ENCODE results near the gene PNMA1.
A peak's percentile ranks its signal among the peaks of the same experiment; 100 is the strongest.

The PNMA1 gene

DNA sequence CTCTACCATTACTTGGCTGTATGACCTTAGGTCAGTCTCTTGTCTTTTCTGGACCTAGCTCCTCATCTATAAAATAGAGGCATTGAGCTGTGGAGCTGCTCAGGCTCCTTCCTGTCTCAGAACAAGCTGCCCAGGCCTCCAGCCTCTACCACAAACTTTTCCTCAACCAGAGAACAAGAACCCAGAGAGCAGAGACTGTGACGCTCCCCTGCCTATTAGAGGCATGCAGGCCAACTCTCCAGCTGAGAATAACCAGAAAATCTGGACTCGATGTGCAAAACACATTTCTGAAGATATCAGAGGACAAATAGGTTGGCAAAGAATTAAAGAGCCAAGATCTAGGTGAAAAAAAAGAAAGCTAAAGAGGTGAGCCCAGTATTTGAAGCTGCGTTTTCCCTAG, 17.8 kb upstream of the PNMA1 start:
- no peak for FAIRE-seq

DNA sequence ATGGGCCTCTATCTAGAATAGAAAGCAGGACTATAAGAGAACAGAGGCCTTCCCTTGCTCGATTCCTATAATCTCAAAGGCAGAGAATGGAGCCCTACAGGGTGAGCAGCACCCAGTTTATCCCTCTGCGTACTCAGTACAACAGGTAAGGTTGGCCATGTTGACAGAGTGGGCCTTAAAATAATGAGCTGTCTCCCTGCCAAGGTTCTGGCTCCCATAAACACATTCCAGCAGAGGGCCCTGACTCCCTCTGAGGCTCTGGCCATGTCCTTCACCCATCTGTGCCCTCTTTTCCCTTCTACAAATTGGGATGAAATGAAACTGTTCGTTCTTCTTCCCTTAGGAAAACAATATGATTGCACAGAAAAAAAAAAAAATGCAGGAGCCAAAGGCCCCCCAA, 16.9 kb upstream of the PNMA1 start:
- no peak for FAIRE-seq

DNA sequence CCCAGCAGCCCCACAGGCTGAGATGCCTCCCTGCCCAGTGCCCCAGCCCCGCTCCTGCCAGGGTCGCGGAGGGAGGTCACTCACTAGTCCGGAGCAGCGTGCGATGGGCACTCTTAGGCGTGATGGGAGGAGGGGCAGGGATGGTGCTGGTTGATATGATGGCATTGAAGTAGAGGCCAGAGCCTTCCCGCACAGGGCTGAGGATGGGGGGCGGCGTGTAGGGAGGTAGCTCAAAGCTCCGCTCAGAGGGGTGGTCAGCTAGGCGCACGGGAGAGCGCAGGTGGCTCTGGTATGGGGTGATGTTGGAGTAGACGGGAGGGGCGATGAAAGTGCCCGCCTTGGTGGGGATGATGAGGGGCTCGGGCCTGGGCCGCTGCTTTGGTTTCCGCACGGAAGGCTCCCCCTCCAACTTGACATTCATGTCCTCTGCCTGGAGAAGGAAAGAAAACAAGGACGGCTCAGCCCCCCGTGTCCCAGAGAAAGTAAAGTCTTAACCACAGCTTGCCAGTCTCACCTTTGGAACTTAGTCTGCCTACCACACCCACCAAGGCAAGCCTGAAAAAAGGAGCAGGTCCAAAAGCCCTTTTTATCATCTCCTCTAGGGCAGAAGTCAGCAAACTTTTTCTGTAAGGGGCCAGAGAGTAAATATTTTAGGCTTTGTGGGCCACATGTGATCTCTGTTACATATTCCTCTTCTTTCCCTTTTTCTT, 15.5 kb upstream of the PNMA1 start:
- no peak for FAIRE-seq

DNA sequence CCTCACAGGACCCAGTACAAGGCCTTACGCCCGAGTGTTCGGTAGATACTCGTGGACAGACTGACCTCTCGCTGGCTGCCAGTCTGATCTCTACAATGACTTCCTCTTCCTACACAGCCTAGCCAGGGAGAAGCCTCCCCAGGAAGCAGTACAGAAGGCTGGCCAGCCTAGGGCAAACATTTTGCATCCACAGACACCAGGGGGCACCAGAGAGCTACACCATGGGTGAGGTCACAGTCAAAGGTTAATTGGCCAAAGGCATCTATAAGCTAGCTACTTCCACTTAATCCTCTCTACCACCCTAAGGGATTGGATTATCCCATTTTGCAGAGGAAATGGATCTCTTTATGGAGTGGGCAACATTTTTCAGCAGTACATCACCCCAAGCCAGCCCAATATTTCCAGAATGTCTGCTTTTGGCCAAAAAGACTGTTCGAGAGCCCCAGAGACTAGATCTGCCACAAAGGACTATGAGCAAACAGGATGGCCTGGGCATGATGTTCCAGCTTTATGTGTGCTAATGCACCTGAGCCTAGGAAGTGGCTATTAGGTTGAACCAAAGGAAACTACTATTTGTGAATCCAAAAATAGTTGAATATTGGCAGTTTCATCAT, 14.6 kb upstream of the PNMA1 start:
- FAIRE-seq, result no peak

DNA sequence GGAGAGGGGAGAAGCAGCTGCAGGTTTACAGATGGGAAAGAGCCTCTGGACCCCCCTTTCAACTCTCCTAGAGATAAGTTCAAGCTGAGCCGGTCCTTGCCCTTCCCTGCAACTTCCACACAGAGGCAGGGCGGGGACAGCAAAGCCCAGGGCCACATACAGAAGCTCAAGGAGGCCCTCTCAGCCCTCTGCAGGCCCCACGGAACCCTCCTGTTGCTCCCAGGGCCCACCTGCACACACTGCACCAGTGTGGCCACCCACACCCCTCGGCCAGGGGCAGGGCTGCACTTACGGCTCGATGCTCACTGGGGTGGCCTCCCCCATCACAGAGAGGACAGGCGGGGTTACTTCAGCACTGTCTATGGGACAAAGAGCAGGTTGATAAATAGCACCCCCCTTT, 13.0 kb upstream of the PNMA1 start:
- FAIRE-seq, result no peak

DNA sequence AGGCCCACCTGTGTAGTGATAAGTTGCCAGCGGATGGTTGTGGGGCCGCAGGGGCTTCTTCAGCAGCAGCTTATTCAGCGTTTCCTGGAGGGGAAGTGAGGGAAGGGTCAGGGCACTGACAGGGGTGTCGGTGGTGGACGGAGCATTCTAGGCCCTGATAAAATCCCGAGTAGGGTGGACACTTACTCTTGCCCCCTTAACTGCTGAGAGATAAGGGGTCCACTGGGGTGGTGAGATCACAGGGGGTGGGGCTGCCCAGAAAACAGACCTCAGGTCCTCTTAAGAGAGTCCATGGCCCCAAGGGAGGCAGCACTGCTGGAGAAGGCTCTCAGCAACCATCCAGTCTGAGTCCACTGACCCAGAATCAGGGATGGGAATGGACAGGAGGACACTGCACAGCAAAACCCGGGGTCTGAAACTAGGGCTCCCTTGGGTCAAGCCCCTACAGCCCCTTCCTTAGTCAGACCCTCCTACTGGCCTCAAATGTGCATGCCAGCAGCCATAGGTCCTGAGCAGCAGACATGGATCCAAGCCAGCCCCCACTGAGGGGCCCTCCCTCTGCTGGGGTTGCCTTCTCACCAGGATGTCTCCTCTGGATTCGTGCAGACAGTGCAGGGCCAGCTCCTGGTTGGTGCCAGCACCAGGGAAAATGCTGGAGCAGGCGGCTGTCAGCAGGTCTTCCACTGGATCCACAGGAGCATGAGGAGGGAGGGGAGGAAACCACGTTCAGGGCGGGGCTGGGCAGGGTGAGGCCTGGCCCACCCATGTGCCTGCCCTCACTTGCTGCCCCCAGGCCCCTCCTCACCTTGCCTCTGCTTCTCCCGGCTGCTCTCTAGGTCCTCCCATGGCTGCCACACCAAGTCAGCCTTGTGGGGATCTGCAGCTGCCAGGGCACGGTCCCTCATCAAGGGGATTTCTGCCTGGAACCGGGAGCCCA, 12.1 kb upstream of the PNMA1 start:
- no peak for FAIRE-seq

DNA sequence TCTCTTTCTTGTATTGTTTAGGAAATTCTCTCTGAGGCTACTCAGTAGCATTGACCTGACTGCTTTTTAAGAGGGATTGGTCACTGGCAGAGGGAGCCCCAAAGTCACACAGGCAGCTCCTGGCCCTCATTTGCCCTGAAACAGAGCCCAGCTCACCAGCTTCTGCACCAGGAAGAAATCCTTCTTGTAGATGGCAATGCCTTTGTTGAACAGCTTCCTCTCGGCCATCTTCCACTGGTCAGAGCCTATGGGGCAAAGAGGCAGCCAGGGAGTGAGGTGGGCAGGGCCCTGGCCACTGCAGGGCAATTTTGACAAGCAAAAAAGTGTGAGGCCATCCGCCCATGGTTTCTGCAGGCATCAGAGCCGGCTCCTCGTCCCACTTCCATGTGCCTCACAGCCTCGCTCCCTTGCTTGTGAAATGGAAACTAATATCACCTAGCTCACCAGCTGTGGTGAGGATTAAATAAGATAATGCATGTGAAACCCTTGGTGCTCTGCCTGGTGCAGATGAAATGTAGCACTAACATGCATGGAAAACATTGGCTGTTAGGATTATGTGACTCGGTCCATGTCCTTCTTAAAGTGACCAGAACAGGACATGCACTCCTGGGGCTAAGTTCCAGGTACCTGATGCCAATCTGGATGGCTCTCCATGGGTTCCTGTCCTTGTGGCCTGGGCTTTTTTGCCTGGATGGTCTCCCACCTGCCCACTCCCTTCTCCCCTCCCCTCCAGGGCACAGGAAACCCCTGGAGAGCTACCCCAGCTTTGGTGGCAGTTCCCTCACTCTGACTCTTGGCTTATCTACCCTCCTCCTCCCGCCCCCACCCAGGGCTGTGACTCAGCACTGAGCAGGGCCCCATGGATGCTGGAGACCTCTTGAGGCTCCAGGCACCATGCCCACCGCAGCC, 11.2 kb upstream of the PNMA1 start:
- FAIRE-seq, result no peak

DNA sequence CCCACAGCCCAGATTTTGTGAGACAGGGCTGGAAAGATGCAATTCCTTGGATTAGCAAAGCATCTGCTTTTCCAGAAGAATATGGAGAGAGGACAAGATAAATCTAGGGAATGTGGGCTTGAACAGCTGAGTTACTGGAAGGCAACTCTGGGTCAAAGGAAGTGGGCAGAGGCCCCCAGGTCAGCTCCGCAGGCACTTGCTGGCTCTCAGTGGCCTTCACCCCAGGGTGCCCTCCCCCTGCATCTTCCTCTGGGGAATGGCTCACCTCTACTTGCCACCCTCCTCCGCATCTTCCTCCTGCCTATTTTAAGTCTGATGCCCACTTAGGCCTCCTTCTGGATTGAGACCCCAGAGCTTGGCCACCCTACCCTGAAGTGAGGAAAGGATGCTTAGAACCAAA, 10.5 kb upstream of the PNMA1 start:
- FAIRE-seq, result no peak

DNA sequence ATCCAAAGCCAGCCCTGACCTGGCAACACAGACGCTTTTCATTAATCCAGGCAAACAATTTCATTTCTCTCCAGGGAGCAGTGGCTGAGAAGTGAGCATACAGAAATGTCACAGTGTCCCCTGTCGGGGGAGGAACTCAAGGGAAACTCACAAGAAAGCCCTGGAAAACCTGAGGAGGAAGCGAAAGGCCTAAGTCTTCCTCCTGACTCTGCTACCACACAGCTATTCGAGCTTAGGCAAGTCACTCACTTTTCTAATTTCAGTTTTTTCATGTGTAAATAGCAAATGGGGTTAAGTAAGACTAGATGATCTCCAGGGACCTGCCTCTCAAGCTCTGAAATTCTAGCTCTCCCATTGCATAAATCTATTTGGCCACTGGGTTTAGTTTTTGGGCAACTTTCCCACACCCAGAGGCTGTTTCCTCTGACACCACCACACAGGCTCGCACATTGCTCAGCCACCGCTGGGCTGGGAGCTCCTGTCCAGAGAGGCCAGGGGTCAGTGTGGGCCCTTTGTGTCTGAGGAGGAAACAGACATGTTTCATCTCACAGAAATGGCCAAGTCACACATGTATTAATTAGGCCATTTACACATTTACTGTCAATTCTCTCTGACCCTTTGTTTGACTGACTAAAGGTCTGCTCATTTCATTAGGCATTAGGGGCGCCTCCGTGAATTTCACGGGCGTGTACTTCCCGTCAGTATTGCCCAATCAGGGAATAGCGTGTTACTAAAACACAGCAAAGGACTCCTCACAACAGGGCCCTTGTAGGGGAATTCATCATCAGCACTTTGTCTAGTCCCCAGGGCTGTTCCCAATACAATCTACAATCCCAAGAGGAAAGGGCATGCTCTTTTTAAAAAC, 9.8 kb upstream of the PNMA1 start:
- peak; percentile 66 for FAIRE-seq

DNA sequence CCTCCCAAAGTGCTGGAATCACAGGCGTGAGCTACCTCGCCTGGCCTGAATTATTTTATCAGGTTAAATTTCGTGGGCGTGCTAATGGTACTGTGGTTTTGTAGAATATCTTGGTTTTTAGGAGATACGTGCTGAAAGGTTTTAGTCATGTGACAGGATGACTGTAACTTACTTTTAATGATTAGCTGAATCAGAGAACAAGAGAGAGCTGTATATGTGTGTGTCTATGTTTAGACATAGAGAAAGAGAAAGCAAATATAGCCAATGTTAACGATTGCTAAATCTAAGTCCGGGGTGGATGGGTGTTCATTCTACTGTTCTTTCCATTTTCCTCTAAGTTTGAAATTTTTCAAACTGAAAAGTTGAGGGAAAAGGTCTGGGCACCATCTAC, 9.2 kb upstream of the PNMA1 start:
- FAIRE-seq, result no peak

DNA sequence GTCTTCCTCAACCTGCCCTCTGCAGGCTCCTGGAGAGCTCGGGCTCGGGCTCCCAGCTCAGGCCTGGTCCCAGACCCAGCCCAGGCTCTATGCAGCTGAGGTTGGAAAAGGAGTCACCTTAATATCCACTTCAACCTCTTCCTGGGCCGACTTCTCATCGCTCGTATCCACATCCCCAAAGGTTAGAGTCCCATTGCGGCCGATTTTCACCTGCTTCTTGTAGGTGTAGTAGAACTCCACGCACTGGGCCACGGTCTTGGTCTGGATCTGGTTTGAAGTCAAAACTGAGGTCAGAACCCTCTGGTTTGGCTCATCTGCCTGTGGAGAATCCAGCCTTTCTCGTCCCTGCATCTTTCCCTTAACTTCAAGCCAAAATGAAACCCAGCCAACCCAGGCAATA, 8.4 kb upstream of the PNMA1 start:
- FAIRE-seq, result no peak

DNA sequence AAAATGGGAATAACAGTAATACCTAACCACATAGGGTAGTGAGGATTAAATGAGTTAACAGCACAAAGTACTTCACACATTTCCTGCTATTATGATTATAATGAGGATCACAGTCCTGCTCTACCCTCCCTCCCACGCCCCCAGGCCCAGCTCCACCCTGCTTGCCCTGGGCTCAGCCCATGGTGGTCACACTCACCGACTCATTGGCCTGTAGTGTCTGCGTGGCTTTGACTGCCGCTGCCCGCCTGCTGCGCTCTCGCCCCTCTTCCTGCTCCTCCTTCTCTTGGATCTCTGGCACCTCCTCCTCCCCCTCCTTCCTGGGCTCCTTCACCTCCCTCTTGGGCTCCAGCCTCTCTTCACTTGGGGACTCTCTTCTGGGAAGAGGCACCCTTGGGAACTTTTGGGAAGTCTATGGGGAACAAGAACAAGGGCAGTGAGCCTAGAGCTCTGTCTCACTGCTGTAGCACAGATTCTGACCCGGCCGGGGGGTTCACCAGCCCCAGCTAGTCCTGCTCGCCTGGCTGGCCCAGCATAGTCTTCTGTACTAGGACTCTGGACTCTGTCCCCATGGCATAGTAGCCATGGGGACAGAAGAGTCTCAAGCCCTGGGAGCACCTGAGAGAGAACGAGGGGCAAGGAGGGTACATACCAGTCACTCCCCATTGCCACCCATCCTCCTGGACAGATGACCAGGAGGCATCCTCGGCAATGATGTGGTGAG, 7.1 kb upstream of the PNMA1 start:
- no peak for FAIRE-seq

DNA sequence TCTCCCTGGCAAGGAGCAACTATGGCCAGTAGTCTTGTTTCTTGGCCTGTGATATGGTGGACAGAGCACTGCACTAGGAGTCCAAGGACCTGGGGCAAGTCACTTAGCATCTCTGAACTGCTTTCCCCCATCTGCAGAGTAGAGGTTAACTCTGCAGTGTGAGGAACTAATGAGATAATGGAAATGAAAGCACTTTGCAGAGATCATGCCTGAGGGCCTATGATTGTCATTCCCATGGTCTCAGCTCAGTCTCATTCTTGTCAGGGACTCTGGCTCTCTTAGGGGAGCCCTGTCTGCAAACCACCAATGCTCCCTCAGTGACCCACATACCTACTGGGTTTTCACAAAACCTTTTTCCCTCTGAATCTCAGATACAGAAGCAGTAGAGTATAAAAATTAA, 6.5 kb upstream of the PNMA1 start:
- FAIRE-seq, result no peak

DNA sequence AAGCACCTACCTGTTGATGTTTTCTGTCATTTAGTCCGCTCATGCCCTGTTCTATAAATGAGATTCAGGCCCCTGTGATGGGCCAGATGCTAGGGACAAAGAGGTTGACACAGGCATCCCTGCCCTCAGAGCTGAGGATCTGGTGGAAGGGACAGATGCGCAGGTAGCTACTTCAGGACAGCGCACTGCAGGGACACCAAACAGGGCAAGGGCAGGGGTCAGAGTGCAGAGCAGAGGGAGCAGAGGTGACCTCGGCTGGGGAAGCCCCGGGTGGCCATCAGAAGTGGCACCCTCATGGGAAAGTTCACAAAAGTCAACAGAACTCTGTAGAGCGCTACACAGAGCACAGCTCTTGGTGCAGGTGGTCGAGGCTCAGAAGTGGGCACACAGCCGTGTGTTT, 5.6 kb upstream of the PNMA1 start:
- no peak for FAIRE-seq

DNA sequence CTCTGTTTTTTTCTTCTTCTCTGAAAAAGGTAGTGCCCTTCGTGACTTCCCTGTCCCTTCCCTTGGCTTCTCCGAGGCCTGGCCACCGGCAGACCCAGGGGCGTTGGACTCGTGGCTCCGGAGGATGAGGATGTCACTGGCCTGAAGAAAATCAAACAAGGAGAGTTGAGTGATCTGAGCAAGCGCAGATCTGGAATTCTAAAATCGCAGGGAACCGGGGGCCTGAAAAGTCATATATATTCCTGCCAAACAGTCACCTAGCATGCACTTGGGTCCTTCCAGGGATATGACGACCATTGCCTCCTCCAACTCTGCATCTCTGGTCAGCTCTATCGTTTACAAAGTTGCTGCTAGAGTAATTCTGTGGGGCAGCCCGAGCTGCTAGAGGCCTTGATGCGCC, 5.2 kb upstream of the PNMA1 start:
- FAIRE-seq, result no peak

DNA sequence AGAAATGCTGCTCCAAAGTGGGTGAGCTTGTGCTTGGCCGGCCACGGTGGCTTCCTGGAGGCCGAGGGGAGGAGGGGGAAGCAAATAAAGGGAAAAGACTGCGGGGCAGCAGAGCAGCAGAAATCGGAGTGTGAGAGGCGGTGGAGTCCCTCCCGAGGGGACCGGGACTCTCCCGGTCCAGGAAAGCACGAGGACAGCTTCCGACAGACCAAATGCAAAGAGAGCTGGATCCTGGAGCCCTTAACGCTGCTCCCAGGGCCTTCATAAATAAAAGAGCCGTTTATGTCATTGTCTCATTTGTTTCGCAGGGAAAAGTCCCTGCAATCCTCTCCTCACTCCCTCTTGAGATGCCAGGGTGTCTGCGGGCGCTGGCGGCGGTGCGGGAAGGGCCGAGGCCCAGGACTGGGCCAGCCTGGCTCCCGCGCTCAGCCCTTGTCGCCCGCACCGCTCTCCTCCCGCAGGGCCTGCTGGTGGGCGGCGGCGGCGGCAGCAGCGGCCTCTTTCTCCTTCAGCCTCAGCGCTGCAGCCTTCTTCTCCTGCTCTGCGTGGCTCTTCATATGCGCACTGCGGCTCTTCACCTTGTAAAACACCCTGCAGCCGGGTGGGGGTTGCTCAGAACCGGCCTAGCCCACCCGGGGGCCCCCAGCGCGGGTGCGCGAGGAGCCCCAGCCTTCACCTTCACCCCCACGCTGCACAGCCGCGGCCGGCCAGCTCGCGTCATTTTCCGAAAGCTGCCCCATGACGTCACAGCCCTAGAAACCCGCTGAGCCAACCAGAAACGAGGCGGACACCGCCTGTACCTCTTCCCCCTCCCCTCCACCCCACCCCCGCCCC, 4.5 kb upstream of the PNMA1 start:
- FAIRE-seq, result no peak

DNA sequence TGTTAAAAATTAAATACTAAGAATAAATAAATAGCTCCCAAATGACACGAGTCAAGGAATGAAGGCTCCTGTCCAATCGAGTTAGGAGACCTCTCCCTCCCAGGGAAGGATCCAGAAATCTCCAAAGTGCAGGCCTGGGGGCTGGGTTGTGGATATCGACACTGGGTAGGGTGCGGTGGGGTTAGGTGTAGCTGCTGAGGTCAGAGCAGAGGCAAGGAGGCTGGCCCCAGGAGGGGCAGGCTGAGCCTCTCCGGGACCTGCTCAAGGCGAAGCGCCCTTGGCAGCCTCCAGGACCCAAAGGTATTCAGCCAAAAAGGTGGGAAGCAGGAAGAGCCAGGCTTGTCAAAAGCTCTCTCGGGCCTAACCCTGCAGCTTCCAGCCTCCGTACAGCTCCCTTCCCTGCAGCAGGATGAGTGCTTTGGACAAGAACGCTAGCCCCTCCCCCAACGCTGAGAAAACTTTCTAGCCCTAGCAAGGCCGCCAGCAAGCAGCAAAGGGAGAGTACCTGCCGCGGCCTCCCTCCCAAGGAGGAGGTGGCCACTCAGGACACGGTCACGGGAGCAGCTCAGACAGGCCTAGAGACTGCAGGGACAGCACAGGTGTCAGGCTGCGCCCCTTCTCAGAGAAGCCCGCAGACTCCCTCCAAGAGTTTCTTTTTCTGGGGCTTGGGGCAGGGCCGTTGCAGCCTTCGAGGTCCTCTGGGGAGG, 3.7 kb upstream of the PNMA1 start:
- no peak for FAIRE-seq

DNA sequence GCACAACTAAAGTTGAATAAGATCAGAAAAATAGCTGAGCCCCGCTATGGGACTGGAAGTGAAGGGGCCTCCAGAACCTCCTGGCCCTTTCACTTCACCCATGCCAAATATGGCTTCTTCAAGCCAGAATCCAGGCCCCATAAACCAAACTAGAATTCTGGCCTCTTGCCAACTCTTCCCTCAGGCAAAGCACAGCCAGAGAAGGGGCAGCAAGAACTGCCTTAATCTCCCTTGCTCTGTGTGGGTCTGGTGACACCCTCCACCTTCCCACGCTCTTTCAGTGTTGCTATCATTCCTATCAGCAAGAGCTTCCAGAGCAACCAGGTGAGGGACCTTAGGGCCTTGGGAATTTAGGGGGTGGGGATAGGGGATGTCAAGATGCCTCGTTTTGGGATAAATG, 3.1 kb upstream of the PNMA1 start:
- FAIRE-seq, result no peak

DNA sequence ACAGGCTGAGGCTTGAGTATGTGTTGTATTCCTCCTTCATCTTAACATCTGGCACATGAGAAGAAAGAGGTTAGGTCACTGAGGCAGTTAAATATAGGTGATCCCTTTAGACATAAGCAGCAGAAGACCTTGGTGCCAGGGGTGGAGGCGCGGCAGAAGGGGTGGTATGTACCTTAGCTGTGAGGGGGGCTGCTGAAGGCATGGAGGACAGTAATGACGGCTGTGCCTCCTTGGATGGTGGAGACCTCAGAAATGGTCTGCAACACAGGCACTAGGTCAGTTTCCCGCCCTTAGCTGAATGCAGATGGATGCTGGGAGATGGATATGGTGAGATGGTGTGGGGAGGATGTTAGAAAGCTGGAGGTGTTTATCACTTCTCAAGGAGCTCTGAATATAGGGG, 1.5 kb upstream of the PNMA1 start:
- FAIRE-seq, result no peak
